NT2/D1 (cell line): Measurements from ENCODE around the gene DTD1.

Source experiments
- YY1 ChIP-seq: IDR thresholded peaks from 2 replicates; pipeline ENCODE4 v1.6.1; 2011; ENCODE audit not compliant: insufficient read length, insufficient read depth
- ZNF274 ChIP-seq: IDR thresholded peaks from 2 replicates; pipeline ENCODE4 v1.6.1; 2011; ENCODE audit warnings: mild to moderate bottlenecking, low read depth, low read length

GRCh38 chr20:18749528-18749927 lies 161.7 kb downstream of the DTD1 start:
- TF ChIP-seq YY1 (no peak), ZNF274 (no peak)
